HEK293 (cell line): ENCODE measurements around the gene KRTAP9-9.

Source experiments
- CTCF ChIA-PET: fragments of 350-600 bp; formaldehyde crosslinking; extraction: SDS; loops from one replicate; lab custom pipeline; 2021; ENCODE audit warnings: antibody characterized with exemption; lab: Yijun Ruan, JAX
- POLR2A ChIA-PET: fragments of 300-600 bp; formaldehyde crosslinking; extraction: SDS; loops from one replicate; lab custom pipeline; 2020; ENCODE audit warnings: antibody characterized with exemption, inconsistent platforms; lab: Yijun Ruan, JAX
- H3K27ac ChIP-seq: fragments of 200-500 bp; sonication (Bioruptor generic); 2 replicates; pipeline ENCODE4 v1.5.1; 2014; ENCODE audit warnings: low read depth, low read length, control low read depth, inconsistent platforms; ENCODE audit errors: extremely low read depth
- H3K36me3 ChIP-seq, 2 experiments: fragments of 200-500 bp in 1 of 2; sonication (Bioruptor generic) in 1 of 2; 1 replicate in 1 of 2; 2 replicates in 1 of 2; pipeline ENCODE4 v1.5.1; 2014 to 2017; ENCODE audit warnings: inconsistent platforms in 2 of 2, low read length in 2 of 2; ENCODE audit not compliant: control insufficient read depth in 2 of 2, insufficient read depth in 1 of 2
- H3K4me1 ChIP-seq: fragments of 200-500 bp; sonication (Bioruptor generic); 2 replicates; pipeline ENCODE4 v1.5.1; 2014; ENCODE audit warnings: mild to moderate bottlenecking, low read length, inconsistent platforms; ENCODE audit not compliant: control insufficient read depth, insufficient read depth
- H3K4me3 ChIP-seq: 2 replicates; pipeline ENCODE4 v1.5.1; 2011; ENCODE audit warnings: low read depth, mild to moderate bottlenecking, control low read depth, low read length, moderate library complexity
- H3K9me3 ChIP-seq: fragments of 200-500 bp; sonication (Bioruptor generic); 2 replicates; pipeline ENCODE4 v1.5.1; 2014; ENCODE audit warnings: low read depth, low read length, inconsistent platforms; ENCODE audit not compliant: control insufficient read depth, insufficient read depth
- BCL11B ChIP-seq: fragments of 450-650 bp; formaldehyde crosslinking; IDR thresholded peaks from 2 replicates; pipeline ENCODE4 v1.5.1; 2016; ENCODE audit warnings: low read depth, missing biosample characterization, missing genetic modification characterization
- EGR2 ChIP-seq: fragments of 450-650 bp; formaldehyde crosslinking; IDR thresholded peaks from 2 replicates; pipeline ENCODE4 v1.5.1; 2016; ENCODE audit warnings: low read depth, missing biosample characterization, missing genetic modification characterization
- HIC1 ChIP-seq: fragments of 450-650 bp; formaldehyde crosslinking; IDR thresholded peaks from 2 replicates; pipeline ENCODE4 v1.5.1; 2016; ENCODE audit warnings: missing biosample characterization, missing genetic modification characterization
- KLF1 ChIP-seq: fragments of 450-650 bp; formaldehyde crosslinking; IDR thresholded peaks from 2 replicates; pipeline ENCODE4 v1.5.1; 2016; ENCODE audit warnings: missing biosample characterization, missing genetic modification characterization
- KLF10 ChIP-seq: fragments of 450-650 bp; IDR thresholded peaks from 2 replicates; pipeline ENCODE4 v1.5.1; 2018; ENCODE audit warnings: missing biosample characterization, mild to moderate bottlenecking, missing genetic modification characterization
- KLF8 ChIP-seq: fragments of 450-650 bp; formaldehyde crosslinking; IDR thresholded peaks from 2 replicates; pipeline ENCODE4 v1.5.1; 2016; ENCODE audit warnings: missing biosample characterization, missing genetic modification characterization
- KLF9 ChIP-seq: fragments of 450-650 bp; formaldehyde crosslinking; IDR thresholded peaks from 2 replicates; pipeline ENCODE4 v1.5.1; 2016; ENCODE audit warnings: missing biosample characterization, missing genetic modification characterization, low read depth
- PRDM1 ChIP-seq: fragments of 450-650 bp; formaldehyde crosslinking; IDR thresholded peaks from 2 replicates; pipeline ENCODE4; 2016; ENCODE audit warnings: missing biosample characterization, missing genetic modification characterization
- SP7 ChIP-seq: fragments of 450-650 bp; formaldehyde crosslinking; IDR thresholded peaks from 2 replicates; pipeline ENCODE4 v1.5.1; 2016; ENCODE audit warnings: missing biosample characterization, missing genetic modification characterization
- TRIM28 ChIP-seq: IDR thresholded peaks from 2 replicates; pipeline ENCODE4 v1.6.1; 2011; ENCODE audit warnings: low read length, control low read depth, borderline replicate concordance
- ZNF114 ChIP-seq: fragments of 450-650 bp; formaldehyde crosslinking; IDR thresholded peaks from 2 replicates; pipeline ENCODE4 v1.5.0; 2017; ENCODE audit warnings: missing biosample characterization, missing genetic modification characterization
- ZNF132 ChIP-seq: fragments of 450-650 bp; formaldehyde crosslinking; IDR thresholded peaks from 2 replicates; pipeline ENCODE4 v1.5.1; 2017; ENCODE audit warnings: missing biosample characterization, missing genetic modification characterization, borderline replicate concordance
- ZNF138 ChIP-seq: fragments of 450-650 bp; formaldehyde crosslinking; IDR thresholded peaks from 2 replicates; pipeline ENCODE4 v1.5.1; 2016; ENCODE audit warnings: missing biosample characterization, missing genetic modification characterization, borderline replicate concordance
- ZNF146 ChIP-seq: fragments of 450-650 bp; formaldehyde crosslinking; IDR thresholded peaks from 2 replicates; pipeline ENCODE4 v1.5.1; 2016; ENCODE audit warnings: missing biosample characterization, missing genetic modification characterization
- ZNF174 ChIP-seq: fragments of 450-650 bp; formaldehyde crosslinking; IDR thresholded peaks from 2 replicates; pipeline ENCODE4 v1.5.0; 2017; ENCODE audit warnings: missing biosample characterization, mild to moderate bottlenecking, missing genetic modification characterization
- ZNF211 ChIP-seq: fragments of 450-650 bp; formaldehyde crosslinking; IDR thresholded peaks from 2 replicates; pipeline ENCODE4 v1.5.1; 2016; ENCODE audit warnings: low read depth, missing biosample characterization, missing genetic modification characterization
- ZNF350 ChIP-seq: fragments of 450-650 bp; formaldehyde crosslinking; IDR thresholded peaks from 2 replicates; pipeline ENCODE4 v1.5.0; 2017; ENCODE audit warnings: missing biosample characterization, mild to moderate bottlenecking, missing genetic modification characterization
- ZNF366 ChIP-seq: fragments of 450-650 bp; formaldehyde crosslinking; conservative IDR thresholded peaks from 2 replicates; pipeline ENCODE4 v1.5.1; 2016; ENCODE audit warnings: missing biosample characterization, missing genetic modification characterization
- ZNF394 ChIP-seq: fragments of 450-650 bp; formaldehyde crosslinking; IDR thresholded peaks from 2 replicates; pipeline ENCODE4 v1.5.1; 2016; ENCODE audit warnings: missing biosample characterization, missing genetic modification characterization, mild to moderate bottlenecking, moderate library complexity, borderline replicate concordance
- ZNF423 ChIP-seq: fragments of 450-650 bp; formaldehyde crosslinking; IDR thresholded peaks from 2 replicates; pipeline ENCODE4 v1.5.1; 2016; ENCODE audit warnings: missing biosample characterization, missing genetic modification characterization
- ZNF530 ChIP-seq: fragments of 450-650 bp; formaldehyde crosslinking; IDR thresholded peaks from 2 replicates; pipeline ENCODE4 v1.5.1; 2016; ENCODE audit warnings: low read depth, missing biosample characterization, missing genetic modification characterization
- ZNF558 ChIP-seq: fragments of 450-650 bp; formaldehyde crosslinking; IDR thresholded peaks from 2 replicates; pipeline ENCODE4 v1.5.1; 2016; ENCODE audit warnings: missing biosample characterization, missing genetic modification characterization
- ZNF629 ChIP-seq: fragments of 450-650 bp; formaldehyde crosslinking; IDR thresholded peaks from 2 replicates; pipeline ENCODE4 v1.5.1; 2017; ENCODE audit warnings: missing biosample characterization, missing genetic modification characterization
- ZNF639 ChIP-seq: fragments of 450-650 bp; formaldehyde crosslinking; IDR thresholded peaks from 2 replicates; pipeline ENCODE4 v1.5.1; 2016; ENCODE audit warnings: missing biosample characterization, missing genetic modification characterization
- ZNF670 ChIP-seq: fragments of 450-650 bp; formaldehyde crosslinking; IDR thresholded peaks from 2 replicates; pipeline ENCODE4 v1.5.1; 2016; ENCODE audit warnings: missing biosample characterization, missing genetic modification characterization, low read depth
- ZNF701 ChIP-seq: fragments of 450-650 bp; formaldehyde crosslinking; IDR thresholded peaks from 2 replicates; pipeline ENCODE4 v1.5.1; 2016; ENCODE audit warnings: missing biosample characterization, missing genetic modification characterization
- ZNF785 ChIP-seq: fragments of 450-650 bp; formaldehyde crosslinking; IDR thresholded peaks from 2 replicates; pipeline ENCODE4 v1.5.1; 2016; ENCODE audit warnings: missing biosample characterization, missing genetic modification characterization
- ZXDB ChIP-seq: fragments of 450-650 bp; formaldehyde crosslinking; IDR thresholded peaks from 2 replicates; pipeline ENCODE4 v1.5.1; 2016; ENCODE audit warnings: missing biosample characterization, missing genetic modification characterization

Gene KRTAP9-9

GRCh38 chr17:41301204-41301790 is 46.1 kb downstream of the KRTAP9-9 start:
- H3K9me3 ChIP-seq = no peaks in the 10 kb centered on the region
- ChIA-PET POLR2A (no interaction called here), CTCF (interaction anchor here (0.6 to 4.8 kb wide), 4 partner anchors 8 to 362 kb away, joined by 3 to 27 read pairs (median 4); partner anchors contain the start of gene KRTAP16-1)
- H3K4me1 ChIP-seq = no peaks in the 10 kb centered on the region
- no peak overlapping the region for H3K27ac ChIP-seq
- no peak for TF ChIP-seq HIC1
- TF ChIP-seq ZNF350 (tag by site-specific recombination) = no peak
- TF ChIP-seq ZNF132 (tag by site-specific recombination) = no peak
- no peak for TF ChIP-seq TRIM28
- TF ChIP-seq ZNF701 (tag by site-specific recombination) = no peak
- TF ChIP-seq KLF1 = no peak
- TF ChIP-seq ZNF366 = no peak
- no peak for TF ChIP-seq KLF10 (tag by site-specific recombination)
- no peak for TF ChIP-seq ZNF423 (tag by site-specific recombination)
- TF ChIP-seq ZNF670 (tag by site-specific recombination) = no peak
- no peak for TF ChIP-seq ZNF114 (tag by site-specific recombination)
- no peak for TF ChIP-seq ZNF146
- TF ChIP-seq KLF9 = no peak
- TF ChIP-seq ZNF138 (tag by site-specific recombination) = no peak
- no peak for TF ChIP-seq PRDM1 (tag by site-specific recombination)
- TF ChIP-seq SP7 = no peak
- no peak for TF ChIP-seq ZNF211 (tag by site-specific recombination)
- no peak for TF ChIP-seq KLF8 (tag by site-specific recombination)
- H3K36me3 ChIP-seq = no peaks in the 10 kb centered on the region
- no peak overlapping the region for H3K4me3 ChIP-seq

- H3K36me3 ChIP-seq = no peaks in the 10 kb centered on the region
- no peaks in the 10 kb centered on the region for H3K9me3 ChIP-seq
- CTCF ChIA-PET = interaction anchor here (0.5 to 4.8 kb wide), 4 partner anchors 19 to 371 kb away, joined by 3 to 27 read pairs (median 4); no protein-coding TSS in a partner anchor
- no peak within 1 kb of the TSS for H3K4me3 ChIP-seq
- peak; percentile 85 for TF ChIP-seq ZNF558 (tag by site-specific recombination)
- TF ChIP-seq ZNF174 (tag by site-specific recombination) = no peak
- no peaks in the 10 kb centered on the region for H3K4me1 ChIP-seq
- no peak within 1 kb of the TSS for H3K27ac ChIP-seq
- POLR2A ChIA-PET = no interaction called here
Measured at GRCh38 chr17:41301916-41302901, 47.0 kb downstream of the KRTAP9-9 start, which contains the start of gene KRTAP29-1. KRTAP29-1 (minus strand) TSS chr17:41302851; CDS start chr17:41302851, 0 bp downstream.

- Histone ChIP-seq H3K27ac (no peak overlapping the region), H3K4me3 (no peak overlapping the region), H3K9me3 (no peaks in the 10 kb centered on the region), H3K36me3 (no peaks in the 10 kb centered on the region), H3K4me1 (no peaks in the 10 kb centered on the region)
- CTCF ChIA-PET = interaction anchor here (0.5 to 4.8 kb wide), 3 partner anchors 19 to 496 kb away, joined by 3 to 27 read pairs (median 5); no protein-coding TSS in a partner anchor
- POLR2A ChIA-PET = no interaction called here
- no peak for TF ChIP-seq ZNF639 (tag by site-specific recombination)
- TF ChIP-seq ZNF629 (tag by site-specific recombination) = no peak
- TF ChIP-seq BCL11B = no peak
- no peak for TF ChIP-seq ZNF785
- TF ChIP-seq ZXDB (tag by site-specific recombination) = no peak
- no peak for TF ChIP-seq ZNF394 (tag by site-specific recombination)
- no peak for TF ChIP-seq EGR2
- TF ChIP-seq ZNF530 (tag by site-specific recombination) = no peak
Measured at GRCh38 chr17:41302981-41303380, 47.8 kb downstream of the KRTAP9-9 start.
